SH-SY5Y (cell line): Measurements from ENCODE around the gene OTULINL.

Source experiments
- GATA2 ChIP-seq: IDR thresholded peaks from 2 replicates; pipeline ENCODE4 v1.6.1; 2011; ENCODE audit warnings: mild to moderate bottlenecking, low read depth, low read length
- GATA3 ChIP-seq: IDR thresholded peaks from 2 replicates; pipeline ENCODE4 v1.6.1; 2011; ENCODE audit warnings: low read depth, mild to moderate bottlenecking, low read length, moderate library complexity

GRCh38 chr5:14588758-14589543 is 7.4 kb downstream of the OTULINL start:
- TF ChIP-seq GATA2 (no peak), GATA3 (no peak)
